K562 (cell line): ENCODE results near the gene MLLT3. TPM values are rescaled to one million over a fixed set of nuclear protein-coding genes. Genes with fewer than 3 reads are reported as not detected.

Experiments
- ATAC-seq: fragments of 200-7000 bp; cut with Tn5 transposase; 3 replicates; pipeline ENCODE4 v1.9.1; 2020; ENCODE audit warnings: moderate library complexity
- BruUV-seq: library from RNA; stranded (reverse); fragments of 400-500 nt; replicated peaks from 2 replicates; lab custom pipeline; 2021; lab: Mats Ljungman, UMichigan
- CTCF ChIA-PET: fragments of 300-600 bp; formaldehyde crosslinking; extraction: SDS; loops from one replicate; lab custom pipeline; 2021; ENCODE audit warnings: low intra/inter-chr PET ratio; lab: Yijun Ruan, JAX
- POLR2A ChIA-PET: fragments of 300-600, 350-650 bp; sonication (Branson Sonifier 250); formaldehyde crosslinking; extraction: SDS; loops from one replicate; lab custom pipeline; 2021; ENCODE audit warnings: antibody characterized with exemption, inconsistent platforms; lab: Yijun Ruan, JAX
- DNase-seq, 4 experiments: peaks; one replicate each; pipeline versions ENCODE4 v3.0.0 to v3.0.0-alpha.2; 2011 to 2018; ENCODE audit warnings: low spot score in 3 of 4, mixed read lengths in 3 of 4; ENCODE audit errors: extremely low read depth in 1 of 4
- FAIRE-seq: peaks from 2 replicates; lab custom pipeline; 2011; peaks lifted over from hg19 to GRCh38; lab: Jason Lieb, UNC
- H2AFZ ChIP-seq: 2 replicates; pipeline ENCODE4 v1.6.0; 2011; ENCODE audit warnings: low read depth, low read length, control low read depth, inconsistent platforms
- H3K27ac ChIP-seq: fragments of 200-600 bp; 3 replicates; pipeline ENCODE4 v1.8.0; 2011; ENCODE audit warnings: low read depth, mild to moderate bottlenecking, control low read depth, inconsistent platforms, low read length, moderate library complexity, mixed read lengths; ENCODE audit errors: extremely low read depth
- H3K27me3 ChIP-seq, 2 experiments: fragments of 300-600 bp in 1 of 2; 2 replicates in 1 of 2; 3 replicates in 1 of 2; pipeline versions ENCODE4 v1.6.0 to v1.8.0; 2011; ENCODE audit warnings: inconsistent platforms in 2 of 2, low read length in 2 of 2, mild to moderate bottlenecking in 1 of 2, mixed read lengths in 1 of 2, moderate library complexity in 1 of 2; ENCODE audit not compliant: control insufficient read depth in 2 of 2, insufficient read depth in 2 of 2
- H3K36me3 ChIP-seq: fragments of 300-600 bp; 3 replicates; pipeline ENCODE4 v1.8.0; 2011; ENCODE audit warnings: mild to moderate bottlenecking, low read length, inconsistent platforms; ENCODE audit not compliant: control insufficient read depth, insufficient read depth
- H3K4me1 ChIP-seq, 2 experiments: fragments of 200-600 bp in 1 of 2; replicated peaks in 1 of 2; 2 replicates in 1 of 2; 3 replicates in 1 of 2; pipeline versions ENCODE4 v1.5.1 to v1.8.0; 2011; ENCODE audit warnings: inconsistent platforms in 2 of 2, low read length in 2 of 2, mild to moderate bottlenecking in 1 of 2, mixed read lengths in 1 of 2, moderate library complexity in 1 of 2; ENCODE audit not compliant: control insufficient read depth in 2 of 2, insufficient read depth in 2 of 2
- H3K4me2 ChIP-seq: 2 replicates; pipeline ENCODE4 v1.6.1; 2011; ENCODE audit warnings: low read length, control low read depth, inconsistent platforms, mixed read lengths; ENCODE audit not compliant: insufficient read depth
- H3K4me3 ChIP-seq: fragments of 200-600 bp; sonication (generic), shearing (Covaris generic); 2 replicates; pipeline ENCODE4 v1.5.1; 2016; ENCODE audit warnings: control low read depth, inconsistent platforms
- H3K79me2 ChIP-seq: fragments of 200-600 bp; 3 replicates; pipeline ENCODE4 v1.8.0; 2011; ENCODE audit warnings: low read length, inconsistent platforms; ENCODE audit not compliant: control insufficient read depth, insufficient read depth
- H3K9ac ChIP-seq, 2 experiments: 2 replicates each; pipeline versions ENCODE4 v1.6.0 to v1.6.1; 2011; ENCODE audit warnings: low read depth in 2 of 2, low read length in 2 of 2, control low read depth in 1 of 2, inconsistent platforms in 1 of 2, mild to moderate bottlenecking in 1 of 2, mixed read lengths in 1 of 2; ENCODE audit not compliant: insufficient read depth in 1 of 2
- H3K9me1 ChIP-seq: one replicate; pipeline ENCODE4 v1.6.0; 2011; ENCODE audit warnings: inconsistent platforms, mild to moderate bottlenecking, low read length, moderate library complexity; ENCODE audit not compliant: control insufficient read depth, insufficient read depth
- H3K9me3 ChIP-seq: replicated peaks from 2 replicates; pipeline ENCODE4 v1.5.1; 2011; ENCODE audit warnings: low read depth, low read length, inconsistent platforms; ENCODE audit not compliant: control insufficient read depth, insufficient read depth
- H4K20me1 ChIP-seq: replicated peaks from 2 replicates; pipeline ENCODE4 v1.6.1; 2011; ENCODE audit warnings: low read length, inconsistent platforms, mixed read lengths; ENCODE audit not compliant: control insufficient read depth, insufficient read depth
- CREB1 ChIP-seq, 2 experiments: sonication (generic) in 1 of 2; formaldehyde crosslinking in 1 of 2; IDR thresholded peaks; 2 replicates each; pipeline versions ENCODE4 v1.6.1 to v1.8.0; 2012 to 2022; ENCODE audit warnings: inconsistent platforms in 1 of 2, mild to moderate bottlenecking in 1 of 2, missing genetic modification reagents in 1 of 2, moderate library complexity in 1 of 2
- EP400 ChIP-seq: fragments of 450-650 bp; IDR thresholded peaks from 2 replicates; pipeline ENCODE4 v1.6.1; 2017; ENCODE audit warnings: antibody characterized with exemption, mild to moderate bottlenecking, moderate library complexity
- ERF ChIP-seq: fragments of 450-650 bp; formaldehyde crosslinking; IDR thresholded peaks from 2 replicates; pipeline ENCODE4 v1.4.0; 2020; ENCODE audit warnings: mild to moderate bottlenecking, mixed read lengths
- FIP1L1 ChIP-seq: fragments of 200-400 bp; formaldehyde crosslinking; IDR thresholded peaks from 2 replicates; pipeline ENCODE4 v1.6.1; 2018; ENCODE audit warnings: mild to moderate bottlenecking, low read depth, low read length; ENCODE audit not compliant: poor library complexity, severe bottlenecking
- HDAC8 ChIP-seq: fragments of 450-650 bp; IDR thresholded peaks from 2 replicates; pipeline ENCODE4 v1.6.1; 2016; ENCODE audit warnings: mild to moderate bottlenecking, missing genetic modification characterization, moderate library complexity, missing compliant biosample characterization
- NBN ChIP-seq: fragments of 450-650 bp; IDR thresholded peaks from 2 replicates; pipeline ENCODE4 v1.6.1; 2016; ENCODE audit warnings: low read depth, mild to moderate bottlenecking
- PRMT5 ChIP-seq: sonication (generic); formaldehyde crosslinking; IDR thresholded peaks from 2 replicates; pipeline ENCODE4 v1.5.0; 2020; ENCODE audit warnings: missing genetic modification reagents
- RAD21 ChIP-seq, 2 experiments: fragments of 250-450 bp in 1 of 2; fragments of 450-650 bp in 1 of 2; sonication (Bioruptor Pico) in 1 of 2; formaldehyde crosslinking in 1 of 2; IDR thresholded peaks in 1 of 2; conservative IDR thresholded peaks in 1 of 2; 2 replicates each; pipeline versions ENCODE4 v1.4.0 to v1.8.0; 2020 to 2022; ENCODE audit warnings: mild to moderate bottlenecking in 2 of 2, moderate library complexity in 1 of 2
- ZFPM2 ChIP-seq: fragments of 250-450 bp; sonication (Bioruptor Pico); IDR thresholded peaks from 2 replicates; pipeline ENCODE4 v1.5.1; 2022; ENCODE audit warnings: mild to moderate bottlenecking
- ZNF384 ChIP-seq: IDR thresholded peaks from 2 replicates; pipeline ENCODE4 v1.6.1; 2012; ENCODE audit warnings: low read depth, low read length, improper control_type of control experiment
- ZNF79 ChIP-seq: fragments of 250-450 bp; sonication (Bioruptor Pico); IDR thresholded peaks from 2 replicates; pipeline ENCODE4 v1.4.0; 2020; ENCODE audit warnings: low read depth, mild to moderate bottlenecking, moderate library complexity
- WGBS: fragments of 100-300 bp; shearing (Covaris generic); methylation state at CpG from one replicate; pipeline ENCODE4 v1.1.6; 2016; ENCODE audit warnings: low coverage, mixed read lengths; ENCODE audit not compliant: insufficient coverage; ENCODE audit errors: missing lambda C conversion rate; 5-methylcytosine and 5-hydroxymethylcytosine counted together
- in situ Hi-C: fragments of 300-500 bp; cut with MboI; formaldehyde crosslinking; loops from 4 replicates; pipeline ENCODE4 v1.15.0; 2018; ENCODE audit warnings: inconsistent platforms, mixed read lengths
- intact Hi-C: fragments of 100-400 bp; cut with micrococcal nuclease; formaldehyde crosslinking; loops from 2 replicates; pipeline ENCODE4 v1.14.2; 2022
- polyA plus RNA-seq, 8 experiments: library from polyadenylated mRNA; depleted of rRNA in 4 of 8; stranded (reverse) in 5 of 8; unstranded in 3 of 8; fragments of >200 nt; fragmentation: Nextera tagmentation in 2 of 8; fragmentation: Illumina TruSeq in 1 of 8; extraction: Ambion mirVana in 2 of 8; extraction: Trizol in 1 of 8; gene quantifications; 2 replicates each; pipeline versions ENCODE4 v1.2.1 to v1.2.3, GENCODE V29; 2011 to 2014; ENCODE audit warnings: inconsistent platforms in 1 of 8, missing spikeins in 1 of 8
- total RNA-seq, 7 experiments: library from RNA; depleted of rRNA in 6 of 7; stranded (reverse); fragments of >200 nt in 6 of 7; fragmentation: Illumina TruSeq in 2 of 7; extraction: Trizol in 2 of 7; gene quantifications; 2 replicates each; pipeline versions ENCODE4 v1.2.1 to v1.2.3, GENCODE V29; 2011 to 2021; ENCODE audit warnings: low replicate concordance in 1 of 7
- TF ChIP-seq, protein P1 (sequence below): fragments of 250-450 bp; sonication (Bioruptor Pico); IDR thresholded peaks from 2 replicates; pipeline ENCODE4 v1.5.0; 2021

Gene MLLT3
- total and polyA plus RNA-seq, 9 of the 15 experiments (the other 6 are each of a cell fraction or from before 2014, with no cell fraction given) = 0.07 to 0.42 (median 0.22) TPM; not detected in 4

DNA sequence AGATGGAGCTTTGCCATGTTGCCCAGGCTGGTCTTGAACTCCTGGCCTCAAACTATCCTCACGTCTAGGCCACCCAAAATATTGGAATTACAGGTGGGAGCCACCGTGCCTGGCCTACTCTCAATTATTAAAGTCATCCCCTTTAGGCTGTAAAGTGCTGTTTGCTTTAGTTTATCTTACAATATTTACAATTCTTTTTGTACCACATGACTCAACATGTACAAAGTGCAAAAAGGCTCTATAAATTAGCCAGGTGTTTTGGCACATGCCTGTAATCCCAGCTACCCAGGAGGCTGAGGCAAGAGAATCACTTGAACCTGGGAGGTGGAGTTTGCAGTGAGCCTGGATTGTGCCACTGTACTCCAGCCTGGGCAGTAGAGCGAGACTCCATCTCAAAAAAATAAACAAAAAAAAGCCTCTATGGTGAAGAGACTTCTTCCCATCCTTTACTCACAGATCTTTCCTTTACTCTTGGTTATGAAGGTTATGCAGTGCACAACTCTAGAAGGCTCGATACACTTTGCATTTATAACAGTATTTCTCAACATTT, 28.5 kb upstream of the MLLT3 start:
- WGBS = 2% methylated on average over 4 of the region's 4 CpGs
- in situ Hi-C loops (no loop called here), intact Hi-C loops (no loop called here)
- ChIA-PET CTCF (no interaction called here), POLR2A (no interaction called here)
- Histone ChIP-seq H3K9ac (no peak overlapping the region), H2AFZ (no peak overlapping the region), H3K4me3 (no peak overlapping the region), H3K4me1 (no peaks in the 10 kb centered on the region), H3K9me1 (no peaks in the 10 kb centered on the region), H4K20me1 (no peaks in the 10 kb centered on the region), H3K27me3 (no peaks in the 10 kb centered on the region), H3K36me3 (no peaks in the 10 kb centered on the region), H3K27ac (no peak overlapping the region), H3K79me2 (no peaks in the 10 kb centered on the region), H3K4me2 (no peak overlapping the region), H3K9me3 (no peaks in the 10 kb centered on the region)
- FAIRE-seq (no peak), DNase-seq (no peak), ATAC-seq (no peak)
- BruUV-seq = no TSS peak
- TF ChIP-seq PRMT5 (CRISPR knock-in tag) (no peak), NBN (no peak), ZNF384 (no peak), ZNF79 (CRISPR knock-in tag) (no peak), HDAC8 (tag) (no peak), CREB1 (IDR thresholded peaks at IDR 0.05) (no peak), CREB1 (CRISPR knock-in tag; IDR thresholded peaks at IDR 0.05) (no peak), EP400 (no peak), ERF (CRISPR knock-in tag) (no peak), RAD21 (CRISPR knock-in tag; conservative IDR thresholded peaks at IDR 0.05 in 1 of 2, IDR thresholded peaks at IDR 0.05 in 1 of 2) (no peak), ZFPM2 (CRISPR knock-in tag) (no peak), FIP1L1 (no peak)
- TF ChIP-seq, protein P1, sequence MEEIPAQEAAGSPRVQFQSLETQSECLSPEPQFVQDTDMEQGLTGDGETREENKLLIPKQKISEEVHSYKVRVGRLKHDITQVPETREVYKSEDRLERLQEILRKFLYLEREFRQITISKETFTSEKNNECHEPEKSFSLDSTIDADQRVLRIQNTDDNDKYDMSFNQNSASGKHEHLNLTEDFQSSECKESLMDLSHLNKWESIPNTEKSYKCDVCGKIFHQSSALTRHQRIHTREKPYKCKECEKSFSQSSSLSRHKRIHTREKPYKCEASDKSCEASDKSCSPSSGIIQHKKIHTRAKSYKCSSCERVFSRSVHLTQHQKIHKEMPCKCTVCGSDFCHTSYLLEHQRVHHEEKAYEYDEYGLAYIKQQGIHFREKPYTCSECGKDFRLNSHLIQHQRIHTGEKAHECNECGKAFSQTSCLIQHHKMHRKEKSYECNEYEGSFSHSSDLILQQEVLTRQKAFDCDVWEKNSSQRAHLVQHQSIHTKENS (CRISPR knock-in tag) = no peak
